Kidney epithelial cell (primary cell): ENCODE measurements around the gene CLDN34. TPM values are rescaled to one million over a fixed set of nuclear protein-coding genes. Genes with fewer than 3 reads are reported as not detected.

ENCODE experiments used
- DNase-seq: peaks from one replicate; pipeline ENCODE4 v3.0.0-alpha.2; 2010; ENCODE audit warnings: low read depth
- H3K27me3 ChIP-seq: 2 replicates; pipeline ENCODE4 v1.6.0; 2011; ENCODE audit warnings: low read length; ENCODE audit not compliant: control insufficient read depth, insufficient read depth
- H3K36me3 ChIP-seq: 2 replicates; pipeline ENCODE4 v1.5.1; 2011; ENCODE audit warnings: low read length; ENCODE audit not compliant: control insufficient read depth, insufficient read depth
- H3K4me3 ChIP-seq: 2 replicates; pipeline ENCODE4 v1.5.1; 2011; ENCODE audit warnings: low read depth, mild to moderate bottlenecking, control low read depth, low read length
- total RNA-seq: library from RNA; depleted of rRNA; stranded (reverse); fragments of >200 nt; gene quantifications from 2 replicates; pipeline ENCODE4 v1.2.3, GENCODE V29; 2015
- TF ChIP-seq, protein P1 (sequence below): IDR thresholded peaks from 2 replicates; pipeline ENCODE4 v1.5.1; 2011; ENCODE audit warnings: mild to moderate bottlenecking, moderate library complexity, low read length, control low read depth, inconsistent platforms; ENCODE audit not compliant: insufficient read depth, poor library complexity, severe bottlenecking

CLDN34 gene
- total RNA-seq, 1 donor from 2014 or later: not detected

DNA sequence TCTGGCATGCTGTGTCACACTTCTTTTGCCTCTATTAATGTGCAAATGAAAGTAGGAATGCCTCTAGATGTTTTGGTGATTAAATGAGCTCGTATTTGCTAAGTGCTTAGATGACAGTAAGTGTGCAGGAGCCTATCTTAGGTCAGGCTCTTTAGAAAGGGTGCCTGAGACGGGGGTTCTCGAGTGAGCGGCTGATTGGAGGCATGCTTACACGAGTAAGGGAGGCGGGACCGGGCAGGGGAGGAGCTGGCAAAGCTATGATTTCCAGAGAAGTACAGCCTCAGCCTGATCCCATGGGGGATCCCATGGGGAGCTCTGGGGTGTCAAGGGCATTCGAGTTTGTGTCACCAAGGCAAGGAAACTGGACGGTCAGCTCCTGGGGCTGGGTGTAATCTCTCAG lies 44.8 kb downstream of the CLDN34 start:
- TF ChIP-seq, protein P1, sequence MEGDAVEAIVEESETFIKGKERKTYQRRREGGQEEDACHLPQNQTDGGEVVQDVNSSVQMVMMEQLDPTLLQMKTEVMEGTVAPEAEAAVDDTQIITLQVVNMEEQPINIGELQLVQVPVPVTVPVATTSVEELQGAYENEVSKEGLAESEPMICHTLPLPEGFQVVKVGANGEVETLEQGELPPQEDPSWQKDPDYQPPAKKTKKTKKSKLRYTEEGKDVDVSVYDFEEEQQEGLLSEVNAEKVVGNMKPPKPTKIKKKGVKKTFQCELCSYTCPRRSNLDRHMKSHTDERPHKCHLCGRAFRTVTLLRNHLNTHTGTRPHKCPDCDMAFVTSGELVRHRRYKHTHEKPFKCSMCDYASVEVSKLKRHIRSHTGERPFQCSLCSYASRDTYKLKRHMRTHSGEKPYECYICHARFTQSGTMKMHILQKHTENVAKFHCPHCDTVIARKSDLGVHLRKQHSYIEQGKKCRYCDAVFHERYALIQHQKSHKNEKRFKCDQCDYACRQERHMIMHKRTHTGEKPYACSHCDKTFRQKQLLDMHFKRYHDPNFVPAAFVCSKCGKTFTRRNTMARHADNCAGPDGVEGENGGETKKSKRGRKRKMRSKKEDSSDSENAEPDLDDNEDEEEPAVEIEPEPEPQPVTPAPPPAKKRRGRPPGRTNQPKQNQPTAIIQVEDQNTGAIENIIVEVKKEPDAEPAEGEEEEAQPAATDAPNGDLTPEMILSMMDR: no peak
- no peaks in the 10 kb centered on the region for H3K36me3 ChIP-seq
- no peaks in the 10 kb centered on the region for H3K27me3 ChIP-seq
- H3K4me3 ChIP-seq: no peak overlapping the region
- DNase-seq: no peak

- DNase-seq: no peak
- Histone ChIP-seq H3K4me3 (peak overlapping the region; percentile 46), H3K27me3 (no peaks in the 10 kb centered on the region), H3K36me3 (no peaks in the 10 kb centered on the region)
- TF ChIP-seq, protein P1: no peak
Measured at GRCh38 chrX:10014462-10015354, 47.5 kb downstream of the CLDN34 start.

DNA sequence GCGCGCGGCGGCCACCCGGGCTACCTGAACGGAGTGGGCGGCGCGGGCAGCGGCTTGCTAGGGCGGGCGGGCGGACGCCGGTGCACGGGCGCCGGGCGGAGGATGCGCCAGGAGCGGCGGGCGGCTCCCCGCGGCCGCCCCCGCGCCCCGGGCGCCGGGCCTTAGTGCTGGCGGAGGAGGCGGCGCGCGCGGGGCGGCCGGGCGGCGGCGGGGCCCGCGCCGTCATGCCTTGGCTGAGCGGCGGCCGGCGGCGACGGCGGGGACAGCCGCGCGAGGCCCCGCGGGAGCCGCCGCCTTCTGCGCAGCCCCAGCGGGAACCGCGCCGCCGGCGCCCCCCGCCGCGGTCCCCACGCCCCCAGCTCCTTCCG lies 48.2 kb downstream of the CLDN34 start:
- Histone ChIP-seq H3K4me3 (peak overlapping the region; percentile 54), H3K27me3 (no peaks in the 10 kb centered on the region), H3K36me3 (no peaks in the 10 kb centered on the region)
- TF ChIP-seq, protein P1: no peak
- DNase-seq: no peak

DNA sequence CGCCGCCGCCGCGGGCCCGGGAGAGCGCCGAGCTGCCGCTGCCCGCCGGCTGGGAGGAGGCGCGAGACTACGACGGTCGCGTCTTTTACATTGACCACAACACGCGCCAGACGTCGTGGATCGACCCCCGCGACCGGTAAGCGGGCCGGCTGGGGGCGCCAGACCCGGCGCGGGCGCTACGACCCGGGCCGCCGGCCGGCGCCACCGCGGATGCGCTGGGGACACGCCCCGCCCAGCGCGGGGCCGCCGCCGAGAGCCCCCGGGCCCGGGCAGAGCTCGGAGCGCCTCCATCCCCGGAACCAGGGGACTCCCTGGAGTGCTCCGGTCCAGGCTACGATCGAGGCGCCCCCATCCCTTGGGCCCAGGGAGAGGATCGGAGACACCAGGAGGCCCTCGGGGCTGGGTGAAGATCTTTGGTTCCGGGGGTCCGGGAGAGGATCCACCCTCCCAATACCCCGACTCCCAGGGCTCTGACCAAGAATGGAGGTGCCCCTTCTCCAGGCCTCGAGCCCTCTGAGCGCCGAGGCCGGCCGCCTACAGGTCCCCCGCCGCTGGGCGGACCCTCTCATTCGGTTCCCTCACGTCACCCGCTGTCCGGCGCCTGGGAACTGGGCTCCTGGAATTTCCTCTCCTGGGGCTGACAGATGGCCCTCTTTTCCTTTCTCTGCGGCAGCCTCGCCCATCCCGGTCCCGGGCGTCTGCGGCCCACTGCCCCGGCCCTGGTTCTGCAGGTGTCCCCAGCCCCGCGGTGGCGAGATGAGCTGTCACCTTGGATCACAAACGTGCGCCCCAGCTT lies 48.8 kb downstream of the CLDN34 start:
- H3K4me3 ChIP-seq: peak overlapping the region; percentile 54
- TF ChIP-seq, protein P1: no peak
- no peaks in the 10 kb centered on the region for H3K27me3 ChIP-seq
- no peak for DNase-seq
- H3K36me3 ChIP-seq: no peaks in the 10 kb centered on the region

- DNase-seq: no peak
- Histone ChIP-seq H3K27me3 (no peaks in the 10 kb centered on the region), H3K36me3 (no peaks in the 10 kb centered on the region), H3K4me3 (peak overlapping the region; percentile 54)
- TF ChIP-seq, protein P1: no peak
Measured at GRCh38 chrX:10016519-10017132, 49.5 kb downstream of the CLDN34 start.
